Pancreas (tissue), 10 donors: Measurements from ENCODE around the gene KCNG2. TPM values are rescaled to one million over a fixed set of nuclear protein-coding genes. Genes with fewer than 3 reads are reported as not detected.

Source experiments
- ATAC-seq, 4 donors: fragments of 200-7000 bp; cut with Tn5 transposase; one replicate each; pipeline versions ENCODE4 v1.8.0 to v1.9.1; 2020; ENCODE audit warnings: mild to moderate bottlenecking in 4 of 4, moderate library complexity in 4 of 4
- DNase-seq, 6 donors: peaks; one replicate each; pipeline ENCODE4 v3.0.0-alpha.2; 2020
- FAIRE-seq: peaks from 2 replicates; lab custom pipeline; 2012; peaks lifted over from hg19 to GRCh38; lab: Jason Lieb, UNC
- H3K27ac ChIP-seq, 4 donors: fragments of 200-600 bp; sonication (generic); 1 replicate in 3 of 4; 2 replicates in 1 of 4; pipeline versions ENCODE4 v1.5.0 to v1.8.0; 2020
- H3K27me3 ChIP-seq, 4 donors: fragments of 200-600 bp; one replicate each; pipeline ENCODE4 v1.8.0; 2021
- H3K36me3 ChIP-seq, 3 donors: fragments of 200-600 bp; sonication (generic) in 1 of 3; one replicate each; pipeline versions ENCODE4 v1.5.0 to v1.8.0; 2020 to 2021
- H3K4me1 ChIP-seq, 3 donors: fragments of 200-600 bp; one replicate each; pipeline ENCODE4 v1.8.0; 2021
- H3K4me3 ChIP-seq, 4 donors: fragments of 200-600 bp; sonication (generic) in 2 of 4; one replicate each; pipeline versions ENCODE4 v1.5.0 to v1.8.0; 2020 to 2021
- H3K9me3 ChIP-seq, 4 donors: fragments of 200-600 bp; one replicate each; pipeline ENCODE4 v1.8.0; 2021
- CTCF ChIP-seq, 4 donors: fragments of 200-600 bp; sonication (generic) in 3 of 4; IDR thresholded peaks; one replicate each; pipeline versions ENCODE4 v1.5.0 to v1.8.0; 2021; ENCODE audit warnings: antibody characterized with exemption in 4 of 4
- WGBS, 2 donors: extraction: QIAGEN DNeasy Blood & Tissue Kit; methylation state at CpG; one replicate each; pipeline ENCODE4 v1.1.7; 2013; 5-methylcytosine and 5-hydroxymethylcytosine counted together
- intact Hi-C, 3 donors: fragments of 100-400 bp; cut with DNase I; formaldehyde crosslinking; loops; one replicate each; pipeline versions ENCODE4 v1.11.1 to v1.14.2; 2022
- polyA plus RNA-seq, 2 donors: library from polyadenylated mRNA; stranded (reverse); fragments of 200-250 nt; gene quantifications; one replicate each; pipeline ENCODE4 v1.2.3, GENCODE V29; 2013
- total RNA-seq, 6 donors: library from RNA; stranded (reverse); fragmentation: NEBNext Ultra II Directional in 4 of 6; extraction: Animal tissue kit (Norgen Biotek cat#: 25700) in 4 of 6; gene quantifications; one replicate each; pipeline versions ENCODE4 v1.2.1 to v1.2.4, GENCODE V29; 2021 to 2023
- donor health status: healthy with polysubstance abuse.
- donor health status: DM: no; HTN: no; CAD: no; lungs with moderate emphysema.
- donor health status: DM: no; HTN: no; CAD: no.
- donor health status: control.
- donor health status: control.
- donor health status: Bipolar disorder and iron deficiency.
- donor health status: DM: yes; HTN: yes; CAD: no.
- donor health status: DM: no; HTN: no; CAD: no.
- donor health status: DM: no; HTN: no; CAD: no.
- donor health status: DM: yes; HTN: yes; CAD: no.

Gene KCNG2
- total and polyA plus RNA-seq, 8 donors = 0.12 to 0.22 (median 0.13) TPM; not detected in 5

GRCh38 chr18:79934311-79935097 is 136.8 kb downstream of the KCNG2 start:
- no peak for TF ChIP-seq CTCF (IDR thresholded peaks at IDR 0.05)
- intact Hi-C loops = loop anchor here in 1 of 3 donors (10.0 kb wide), 1 partner anchor 220 kb away; no protein-coding TSS in a partner anchor
- Histone ChIP-seq H3K27ac (peak overlapping the region in 3 of 4 donors; percentile 25 to 54 (median 26)), H3K27me3 (no peaks in the 10 kb centered on the region), H3K4me1 (peaks cover 0 to 13% (median 12%) of the 10 kb centered on the region in 3 donors), H3K36me3 (peaks cover 0 to 5% (median 0%) of the 10 kb centered on the region in 3 donors), H3K4me3 (peak overlapping the region in 1 of 4 donors; percentile 15), H3K9me3 (peaks cover 0 to 4% (median 0%) of the 10 kb centered on the region in 4 donors)
- DNase-seq (peak in 4 of 6 donors; percentile 31 to 38 (median 34)), ATAC-seq (peak; percentile 55 to 81 (median 74)), FAIRE-seq (no peak)
- 35 to 38% methylated on average over 8 of the region's 8 CpGs for WGBS, 2 donors

GRCh38 chr18:79935098-79935480 is 137.4 kb downstream of the KCNG2 start:
- WGBS, 2 donors = 56 to 64% methylated on average over 5 of the region's 5 CpGs
- peak in 3 of 6 donors; percentile 12 to 30 (median 29) for DNase-seq

GRCh38 chr18:79935499-79935898 is 137.8 kb downstream of the KCNG2 start:
- FAIRE-seq (no peak), DNase-seq (peak in 1 of 6 donors; percentile 19), ATAC-seq (no peak)
- intact Hi-C loops = loop anchor here in 1 of 3 donors (10.0 kb wide), 1 partner anchor 219 kb away; no protein-coding TSS in a partner anchor
- Histone ChIP-seq H3K36me3 (peaks cover 0 to 1% (median 0%) of the 10 kb centered on the region in 3 donors), H3K4me1 (peaks cover 0 to 13% (median 12%) of the 10 kb centered on the region in 3 donors), H3K27ac (no peak overlapping the region), H3K9me3 (no peaks in the 10 kb centered on the region), H3K4me3 (no peak overlapping the region), H3K27me3 (no peaks in the 10 kb centered on the region)
- 95% methylated on average over 3 of the region's 3 CpGs for WGBS, 2 donors
- no peak for TF ChIP-seq CTCF (IDR thresholded peaks at IDR 0.05)

More at GRCh38 chr18:79935098-79935480, 137.4 kb downstream of the KCNG2 start:
- Histone ChIP-seq H3K9me3 (peaks cover 0 to 3% (median 0%) of the 10 kb centered on the region in 4 donors), H3K4me3 (no peak overlapping the region), H3K36me3 (peaks cover 0 to 5% (median 0%) of the 10 kb centered on the region in 3 donors), H3K27me3 (no peaks in the 10 kb centered on the region), H3K27ac (peak overlapping the region in 3 of 4 donors; percentile 25 to 54 (median 26)), H3K4me1 (peaks cover 0 to 13% (median 12%) of the 10 kb centered on the region in 3 donors)
- TF ChIP-seq CTCF (IDR thresholded peaks at IDR 0.05) = no peak
- no peak for ATAC-seq
- no peak for FAIRE-seq
- intact Hi-C loops = loop anchor here in 1 of 3 donors (10.0 kb wide), 1 partner anchor 220 kb away; no protein-coding TSS in a partner anchor

GRCh38 chr18:79935925-79936324 is 138.2 kb downstream of the KCNG2 start:
- TF ChIP-seq CTCF (IDR thresholded peaks at IDR 0.05) = no peak

More at GRCh38 chr18:79935925-79936324, 138.2 kb downstream of the KCNG2 start:
- Histone ChIP-seq H3K4me1 (peaks cover 0 to 13% (median 12%) of the 10 kb centered on the region in 3 donors), H3K9me3 (no peaks in the 10 kb centered on the region), H3K27me3 (no peaks in the 10 kb centered on the region), H3K36me3 (peaks cover 0 to 4% (median 0%) of the 10 kb centered on the region in 3 donors), H3K4me3 (no peak overlapping the region), H3K27ac (no peak overlapping the region)
- intact Hi-C loops = loop anchor here in 1 of 3 donors (10.0 kb wide), 1 partner anchor 219 kb away; no protein-coding TSS in a partner anchor
- FAIRE-seq (no peak), DNase-seq (peak in 3 of 6 donors; percentile 8 to 32 (median 25)), ATAC-seq (no peak)
- 96 to 97% methylated on average over 6 of the region's 6 CpGs for WGBS, 2 donors
